Trophoblast cell (in vitro differentiated cells and primary cell): ENCODE measurements around the gene SULT1E1.

Source experiments
- DNase-seq, 2 donors: peaks; one replicate each; pipeline ENCODE4 v3.0.0-alpha.2; 2016
- H2AFZ ChIP-seq: 2 replicates; pipeline ENCODE4 v1.6.1; 2013; ENCODE audit warnings: low read length, moderate library complexity, mild to moderate bottlenecking; ENCODE audit not compliant: insufficient read depth, poor library complexity
- H2AK5ac ChIP-seq: 2 replicates; pipeline ENCODE4 v1.6.1; 2013; ENCODE audit warnings: mild to moderate bottlenecking, low read length
- H2BK120ac ChIP-seq: 2 replicates; pipeline ENCODE4 v1.6.1; 2013; ENCODE audit warnings: low read length, mild to moderate bottlenecking, moderate library complexity; ENCODE audit not compliant: insufficient read depth, poor library complexity
- H2BK12ac ChIP-seq: 2 replicates; pipeline ENCODE4 v1.6.1; 2013; ENCODE audit warnings: mild to moderate bottlenecking, low read length, moderate library complexity
- H2BK5ac ChIP-seq: 2 replicates; pipeline ENCODE4 v1.6.1; 2013; ENCODE audit warnings: low read length, low read depth, moderate library complexity, mild to moderate bottlenecking; ENCODE audit not compliant: poor library complexity
- H3K14ac ChIP-seq: 2 replicates; pipeline ENCODE4 v1.6.1; 2013; ENCODE audit warnings: mild to moderate bottlenecking, low read length
- H3K18ac ChIP-seq: 2 replicates; pipeline ENCODE4 v1.6.1; 2013; ENCODE audit warnings: mild to moderate bottlenecking, low read length
- H3K23ac ChIP-seq: 2 replicates; pipeline ENCODE4 v1.6.1; 2013; ENCODE audit warnings: low read length
- H3K27ac ChIP-seq: 2 replicates; pipeline ENCODE4 v1.5.1; 2013; ENCODE audit warnings: low read depth, mild to moderate bottlenecking, inconsistent platforms, low read length, moderate library complexity
- H3K27me3 ChIP-seq: 2 replicates; pipeline ENCODE4 v1.6.1; 2013; ENCODE audit warnings: inconsistent platforms, mild to moderate bottlenecking, low read length, moderate library complexity; ENCODE audit not compliant: insufficient read depth
- H3K36me3 ChIP-seq, 2 experiments: 1 replicate in 1 of 2; 2 replicates in 1 of 2; pipeline ENCODE4 v1.6.1; 2013; ENCODE audit warnings: low read length in 2 of 2, mild to moderate bottlenecking in 2 of 2, moderate library complexity in 1 of 2; ENCODE audit not compliant: insufficient read depth in 2 of 2, control insufficient read depth in 1 of 2
- H3K4ac ChIP-seq: 2 replicates; pipeline ENCODE4 v1.6.1; 2013; ENCODE audit warnings: low read depth, mild to moderate bottlenecking, low read length, moderate library complexity
- H3K4me1 ChIP-seq, 2 experiments: 1 replicate in 1 of 2; 2 replicates in 1 of 2; pipeline ENCODE4 v1.6.1; 2013; ENCODE audit warnings: low read length in 2 of 2, mild to moderate bottlenecking in 2 of 2, moderate library complexity in 1 of 2; ENCODE audit not compliant: insufficient read depth in 2 of 2, control insufficient read depth in 1 of 2
- H3K4me2 ChIP-seq: 2 replicates; pipeline ENCODE4 v1.6.1; 2013; ENCODE audit warnings: inconsistent platforms, mild to moderate bottlenecking, low read length, moderate library complexity
- H3K4me3 ChIP-seq: 2 replicates; pipeline ENCODE4 v1.5.1; 2013; ENCODE audit warnings: mild to moderate bottlenecking, low read depth, low read length, inconsistent platforms
- H3K79me1 ChIP-seq: one replicate; pipeline ENCODE4 v1.6.1; 2013; ENCODE audit warnings: low read length
- H3K79me2 ChIP-seq: 2 replicates; pipeline ENCODE4 v1.6.1; 2013; ENCODE audit warnings: low read length, mild to moderate bottlenecking; ENCODE audit not compliant: control insufficient read depth, insufficient read depth, poor library complexity
- H3K9ac ChIP-seq: 2 replicates; pipeline ENCODE4 v1.6.1; 2013; ENCODE audit warnings: mild to moderate bottlenecking, low read length
- H3K9me3 ChIP-seq: 2 replicates; pipeline ENCODE4 v1.6.1; 2013; ENCODE audit warnings: low read depth, mild to moderate bottlenecking, control low read depth, inconsistent platforms, low read length; ENCODE audit not compliant: insufficient read depth
- H4K12ac ChIP-seq: 2 replicates; pipeline ENCODE4 v1.6.1; 2013; ENCODE audit warnings: low read depth, mild to moderate bottlenecking, low read length, moderate library complexity
- H4K8ac ChIP-seq: 2 replicates; pipeline ENCODE4 v1.6.1; 2013; ENCODE audit warnings: low read depth, mild to moderate bottlenecking, low read length, moderate library complexity
- H4K91ac ChIP-seq: one replicate; pipeline ENCODE4 v1.6.1; 2013; ENCODE audit warnings: low read depth, mild to moderate bottlenecking, low read length, moderate library complexity
- WGBS: extraction: QIAGEN DNeasy Blood & Tissue Kit; methylation state at CpG from one replicate; pipeline ENCODE4 v1.1.7; 2013; ENCODE audit warnings: missing lambda C conversion rate; ENCODE audit not compliant: insufficient read length, insufficient coverage; ENCODE audit errors: extremely low coverage; 5-methylcytosine and 5-hydroxymethylcytosine counted together

The SULT1E1 gene

GRCh38 chr4:69832326-69833030 is 27.5 kb downstream of the SULT1E1 start:
- DNase-seq, result peak in 1 of 2 donors; percentile 10
- peaks cover 9% of the 10 kb centered on the region for H3K79me1 ChIP-seq
- H2BK120ac ChIP-seq, result peak overlapping the region; percentile 74
- peak overlapping the region; percentile 80 for H2BK12ac ChIP-seq
- no peak overlapping the region for H3K9ac ChIP-seq
- no peaks in the 10 kb centered on the region for H3K36me3 ChIP-seq
- peaks cover 15 to 20% of the 10 kb centered on the region in 2 experiments for H3K4me1 ChIP-seq
- no peak overlapping the region for H3K4ac ChIP-seq
- H3K23ac ChIP-seq, result no peak overlapping the region
- H3K79me2 ChIP-seq, result peaks cover 1% of the 10 kb centered on the region
- no peak overlapping the region for H3K4me3 ChIP-seq
- H2AK5ac ChIP-seq, result peak overlapping the region; percentile 39
- H2BK5ac ChIP-seq, result peak overlapping the region; percentile 37
- H2AFZ ChIP-seq, result no peak overlapping the region
- H4K12ac ChIP-seq, result no peak overlapping the region
- no peaks in the 10 kb centered on the region for H3K9me3 ChIP-seq
- peak overlapping the region; percentile 9 for H3K27ac ChIP-seq
- no CpG with 5 or more reads among the region's 10 CpGs for WGBS
- peak overlapping the region; percentile 75 for H4K91ac ChIP-seq
- peak overlapping the region; percentile 41 for H3K18ac ChIP-seq
- H3K4me2 ChIP-seq, result no peak overlapping the region
- H4K8ac ChIP-seq, result peak overlapping the region; percentile 26
- H3K27me3 ChIP-seq, result no peaks in the 10 kb centered on the region
- H3K14ac ChIP-seq, result peak overlapping the region; percentile 71

GRCh38 chr4:69831646-69832325 is 28.2 kb downstream of the SULT1E1 start:
- Histone ChIP-seq H3K18ac (peak overlapping the region; percentile 41), H3K79me1 (peaks cover 9% of the 10 kb centered on the region), H4K91ac (peak overlapping the region; percentile 75), H2AFZ (peak overlapping the region; percentile 10), H3K23ac (no peak overlapping the region), H3K79me2 (peaks cover 1% of the 10 kb centered on the region), H3K4me2 (no peak overlapping the region), H2BK5ac (peak overlapping the region; percentile 37), H4K12ac (no peak overlapping the region), H3K27ac (peak overlapping the region; percentile 9), H2BK12ac (peak overlapping the region; percentile 80), H3K4me1 (peaks cover 15 to 20% of the 10 kb centered on the region in 2 experiments), H3K9ac (no peak overlapping the region), H3K27me3 (no peaks in the 10 kb centered on the region), H3K4me3 (no peak overlapping the region), H3K36me3 (no peaks in the 10 kb centered on the region), H2BK120ac (peak overlapping the region; percentile 74), H4K8ac (peak overlapping the region; percentile 34), H2AK5ac (peak overlapping the region; percentile 39), H3K4ac (no peak overlapping the region), H3K14ac (peak overlapping the region; percentile 71), H3K9me3 (no peaks in the 10 kb centered on the region)
- no CpG with 5 or more reads among the region's 16 CpGs for WGBS
- DNase-seq, result peak in 1 of 2 donors; percentile 13

- no CpG with 5 or more reads among the region's 5 CpGs for WGBS
- no peak for DNase-seq
Measured at GRCh38 chr4:69831270-69831627, 28.7 kb downstream of the SULT1E1 start.

GRCh38 chr4:69830560-69831269 is 29.2 kb downstream of the SULT1E1 start:
- Histone ChIP-seq H3K23ac (no peak overlapping the region), H3K14ac (no peak overlapping the region), H2AFZ (no peak overlapping the region), H3K4me1 (peaks cover 15 to 20% of the 10 kb centered on the region in 2 experiments), H3K4ac (no peak overlapping the region), H2BK12ac (peak overlapping the region; percentile 82), H3K36me3 (no peaks in the 10 kb centered on the region), H4K8ac (peak overlapping the region; percentile 61), H3K27me3 (no peaks in the 10 kb centered on the region), H3K9ac (no peak overlapping the region), H4K91ac (no peak overlapping the region), H3K4me2 (peak overlapping the region; percentile 30), H3K9me3 (no peaks in the 10 kb centered on the region), H3K79me2 (peaks cover 1% of the 10 kb centered on the region), H3K18ac (peak overlapping the region; percentile 77), H3K4me3 (no peak overlapping the region), H2BK5ac (no peak overlapping the region), H2AK5ac (no peak overlapping the region), H4K12ac (no peak overlapping the region), H2BK120ac (peak overlapping the region; percentile 5), H3K79me1 (peaks cover 9% of the 10 kb centered on the region), H3K27ac (no peak overlapping the region)
- peak in 1 of 2 donors; percentile 64 for DNase-seq
- no CpG with 5 or more reads among the region's 6 CpGs for WGBS

More at GRCh38 chr4:69831270-69831627, 28.7 kb downstream of the SULT1E1 start:
- Histone ChIP-seq H2BK120ac (no peak overlapping the region), H3K23ac (no peak overlapping the region), H3K36me3 (no peaks in the 10 kb centered on the region), H2AFZ (no peak overlapping the region), H3K4me1 (peaks cover 15 to 20% of the 10 kb centered on the region in 2 experiments), H4K8ac (no peak overlapping the region), H4K12ac (no peak overlapping the region), H3K27ac (no peak overlapping the region), H3K4me3 (no peak overlapping the region), H2BK5ac (no peak overlapping the region), H3K14ac (no peak overlapping the region), H3K9me3 (no peaks in the 10 kb centered on the region), H3K4ac (no peak overlapping the region), H2AK5ac (no peak overlapping the region), H3K4me2 (peak overlapping the region; percentile 30), H3K79me2 (peaks cover 1% of the 10 kb centered on the region), H2BK12ac (no peak overlapping the region), H3K79me1 (peaks cover 9% of the 10 kb centered on the region), H4K91ac (no peak overlapping the region), H3K9ac (no peak overlapping the region), H3K18ac (no peak overlapping the region), H3K27me3 (no peaks in the 10 kb centered on the region)
